ENCODE measurements around the gene BICD1. TPM values are rescaled to one million over a fixed set of nuclear protein-coding genes. Genes with fewer than 3 reads are reported as not detected.

The BICD1 gene
- total and polyA plus RNA-seq, 10 donors: 8.5 to 62.9 (median 44.2) TPM

DNA sequence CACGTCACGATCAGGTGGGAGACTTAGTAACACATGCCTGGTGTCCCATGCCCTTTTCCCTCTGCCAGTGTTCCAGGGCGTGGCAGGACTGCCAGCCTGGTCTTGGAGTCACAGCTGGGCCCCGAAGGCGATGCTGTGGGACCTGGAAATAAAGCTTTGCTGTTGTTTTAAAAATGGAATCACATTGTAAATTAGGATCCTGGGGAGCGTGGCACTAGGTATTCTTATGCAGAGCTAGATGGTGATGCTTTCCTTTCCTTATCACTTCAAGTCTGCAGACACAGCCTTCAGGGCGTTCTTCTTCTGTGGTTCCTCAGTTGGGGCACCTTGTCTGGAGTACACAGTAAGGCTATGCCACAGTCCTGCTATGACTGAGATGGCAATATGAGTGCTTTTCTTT lies 64.6 kb downstream of the BICD1 start:
- DNase-seq: no peak
- 82 to 96% (median 91%) methylated on average over 7 of the region's 7 CpGs for WGBS, 5 donors
- H3K27ac ChIP-seq: no peak overlapping the region
- H3K4me1 ChIP-seq: no peaks in the 10 kb centered on the region
- H3K27me3 ChIP-seq (replicated peaks in 1 of 7): no peaks in the 10 kb centered on the region
- intact Hi-C loops (cut with DNase I; ENCODE audit: low total_unique reads): no loop called here
- peaks cover 0 to 3% (median 0%) of the 10 kb centered on the region in 8 donors for H3K9me3 ChIP-seq
- no peak for TF ChIP-seq POLR2A (IDR thresholded peaks at IDR 0.05)
- TF ChIP-seq POLR2AphosphoS5 (IDR thresholded peaks at IDR 0.05): no peak
- TF ChIP-seq, protein P1, sequence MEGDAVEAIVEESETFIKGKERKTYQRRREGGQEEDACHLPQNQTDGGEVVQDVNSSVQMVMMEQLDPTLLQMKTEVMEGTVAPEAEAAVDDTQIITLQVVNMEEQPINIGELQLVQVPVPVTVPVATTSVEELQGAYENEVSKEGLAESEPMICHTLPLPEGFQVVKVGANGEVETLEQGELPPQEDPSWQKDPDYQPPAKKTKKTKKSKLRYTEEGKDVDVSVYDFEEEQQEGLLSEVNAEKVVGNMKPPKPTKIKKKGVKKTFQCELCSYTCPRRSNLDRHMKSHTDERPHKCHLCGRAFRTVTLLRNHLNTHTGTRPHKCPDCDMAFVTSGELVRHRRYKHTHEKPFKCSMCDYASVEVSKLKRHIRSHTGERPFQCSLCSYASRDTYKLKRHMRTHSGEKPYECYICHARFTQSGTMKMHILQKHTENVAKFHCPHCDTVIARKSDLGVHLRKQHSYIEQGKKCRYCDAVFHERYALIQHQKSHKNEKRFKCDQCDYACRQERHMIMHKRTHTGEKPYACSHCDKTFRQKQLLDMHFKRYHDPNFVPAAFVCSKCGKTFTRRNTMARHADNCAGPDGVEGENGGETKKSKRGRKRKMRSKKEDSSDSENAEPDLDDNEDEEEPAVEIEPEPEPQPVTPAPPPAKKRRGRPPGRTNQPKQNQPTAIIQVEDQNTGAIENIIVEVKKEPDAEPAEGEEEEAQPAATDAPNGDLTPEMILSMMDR (IDR thresholded peaks at IDR 0.05 in 8 of 11, conservative IDR thresholded peaks at IDR 0.05 in 3 of 11): no peak
- H3K4me3 ChIP-seq: no peak overlapping the region
- peaks cover 0 to 4% (median 0%) of the 10 kb centered on the region in 6 donors for H3K36me3 ChIP-seq

- H3K36me3 ChIP-seq: peaks cover 0 to 4% (median 0%) of the 10 kb centered on the region in 6 donors
- intact Hi-C loops (cut with DNase I; ENCODE audit: low total_unique reads): no loop called here
- H3K4me1 ChIP-seq: no peaks in the 10 kb centered on the region
- no peak for TF ChIP-seq POLR2A (IDR thresholded peaks at IDR 0.05)
- TF ChIP-seq, protein P1 (IDR thresholded peaks at IDR 0.05 in 8 of 11, conservative IDR thresholded peaks at IDR 0.05 in 3 of 11): no peak
- no peak for TF ChIP-seq POLR2AphosphoS5 (IDR thresholded peaks at IDR 0.05)
- no peaks in the 10 kb centered on the region for H3K9me3 ChIP-seq
- 97 to 99% (median 97%) methylated on average over 2 of the region's 2 CpGs for WGBS, 5 donors
- no peak for DNase-seq
- H3K27me3 ChIP-seq (replicated peaks in 1 of 7): no peaks in the 10 kb centered on the region
- no peak overlapping the region for H3K27ac ChIP-seq
- no peak overlapping the region for H3K4me3 ChIP-seq
Observed at GRCh38 chr12:32176606-32177005, 70.0 kb downstream of the BICD1 start.

DNA sequence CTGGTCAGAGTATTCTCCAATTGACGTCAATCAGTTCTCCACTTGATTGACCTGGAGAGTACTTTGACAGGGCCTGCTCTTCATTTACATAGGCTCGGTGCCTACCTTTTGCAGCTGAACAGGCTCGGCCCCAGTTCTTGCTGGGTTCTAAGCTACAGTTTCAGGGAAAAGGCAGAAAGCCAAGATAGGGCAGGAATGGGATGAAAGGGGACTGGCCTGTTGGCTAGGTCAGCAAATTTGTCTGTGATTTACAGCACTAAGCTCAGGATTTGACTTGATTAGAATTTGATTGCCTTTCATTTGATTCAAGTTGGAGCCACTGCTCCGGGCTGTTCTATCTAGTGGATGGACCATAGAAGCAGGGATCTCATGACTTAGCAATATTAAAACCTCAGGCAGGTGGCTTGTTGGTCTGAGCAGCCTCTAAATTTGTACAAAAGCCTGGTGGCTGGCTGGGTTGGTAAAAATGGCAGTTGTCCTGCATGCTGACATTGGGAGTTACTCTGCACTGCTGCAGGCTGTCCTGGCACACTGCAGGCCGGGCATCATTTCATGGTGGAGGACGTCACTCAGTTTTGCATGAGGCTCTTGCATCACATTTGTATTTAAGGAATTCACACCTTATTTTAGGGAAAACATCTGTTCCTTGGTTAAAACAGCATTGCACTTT lies 71.8 kb downstream of the BICD1 start:
- no peaks in the 10 kb centered on the region for H3K4me1 ChIP-seq
- intact Hi-C loops (cut with DNase I; ENCODE audit: low total_unique reads): no loop called here
- H3K9me3 ChIP-seq: no peaks in the 10 kb centered on the region
- no peak overlapping the region for H3K4me3 ChIP-seq
- WGBS, 5 donors: 93 to 96% (median 95%) methylated on average over 6 of the region's 6 CpGs
- no peak for DNase-seq
- TF ChIP-seq, protein P1 (IDR thresholded peaks at IDR 0.05 in 8 of 11, conservative IDR thresholded peaks at IDR 0.05 in 3 of 11): no peak
- TF ChIP-seq POLR2AphosphoS5 (IDR thresholded peaks at IDR 0.05) (no peak), POLR2A (IDR thresholded peaks at IDR 0.05) (no peak)
- peaks cover 0 to 4% (median 0%) of the 10 kb centered on the region in 6 donors for H3K36me3 ChIP-seq
- H3K27me3 ChIP-seq (replicated peaks in 1 of 7): no peaks in the 10 kb centered on the region
- H3K27ac ChIP-seq: no peak overlapping the region

DNA sequence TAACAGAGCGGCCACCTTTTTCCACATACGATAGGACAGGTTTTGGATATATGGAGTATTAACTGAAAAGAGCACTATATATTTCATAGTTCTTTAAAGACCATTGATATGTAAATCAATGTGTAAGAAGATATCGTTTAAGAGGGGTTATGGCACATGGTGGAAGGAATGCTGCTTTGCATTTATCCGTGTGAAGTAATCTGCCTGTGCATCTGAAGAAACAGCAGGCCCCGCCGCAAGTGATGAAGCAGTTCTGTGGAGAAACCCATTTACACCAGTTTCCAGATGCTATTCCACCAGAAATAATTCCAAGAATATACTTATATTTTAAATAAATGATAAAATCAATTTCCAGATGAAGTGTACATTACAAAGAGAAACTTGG lies 72.4 kb downstream of the BICD1 start:
- 75 to 80% (median 77%) methylated on average over 6 of the region's 6 CpGs for WGBS, 5 donors
- H3K4me1 ChIP-seq: no peaks in the 10 kb centered on the region
- TF ChIP-seq POLR2AphosphoS5 (IDR thresholded peaks at IDR 0.05) (no peak), POLR2A (IDR thresholded peaks at IDR 0.05) (no peak)
- TF ChIP-seq, protein P1 (IDR thresholded peaks at IDR 0.05 in 8 of 11, conservative IDR thresholded peaks at IDR 0.05 in 3 of 11): no peak
- intact Hi-C loops (cut with DNase I; ENCODE audit: low total_unique reads): no loop called here
- H3K36me3 ChIP-seq: peaks cover 0 to 4% (median 0%) of the 10 kb centered on the region in 6 donors
- H3K4me3 ChIP-seq: no peak overlapping the region
- no peak overlapping the region for H3K27ac ChIP-seq
- no peaks in the 10 kb centered on the region for H3K27me3 ChIP-seq (replicated peaks in 1 of 7)
- no peak for DNase-seq
- no peaks in the 10 kb centered on the region for H3K9me3 ChIP-seq

Data from spleen (tissue), 11 donors.